Measurements from ENCODE around the gene KRTAP2-1. TPM values are rescaled to one million over a fixed set of nuclear protein-coding genes. Genes with fewer than 3 reads are reported as not detected.
"Not testable (repeated sequence)": the region's sequence is repeated elsewhere in the genome, so short reads cannot be mapped to it uniquely, and the experiment has no call there.

The KRTAP2-1 gene
- total RNA-seq, 5 donors from 2014 or later (not counting 1 experiment from before 2014, with no cell fraction given), result not detected

- Mint-ChIP-seq H3K27me3 (peaks cover 17 to 44% of the 10 kb centered on the region in 2 donors), H3K9me3 (peaks cover 0 to 4% (median 2%) of the 10 kb centered on the region in 3 donors), H3K36me3 (no peaks in the 10 kb centered on the region), H3K4me1 (peaks cover 0 to 2% (median 0%) of the 10 kb centered on the region in 3 donors), H3K27ac (no peak overlapping the region), H3K4me3 (no peak overlapping the region)
- DNase-seq (no peak), ATAC-seq (replicated peaks in 1 of 4) (no peak)
- H3K27ac ChIP-seq (ENCODE audit: low read length), result no peak overlapping the region
- peaks cover 2 to 8% of the 10 kb centered on the region in 2 experiments for H3K27me3 ChIP-seq (replicated peaks in 1 of 2; ENCODE audit: control insufficient read depth in 2 of 2, extremely low read depth in 1 of 2, insufficient read depth in 2 of 2, low read length in 1 of 2)
- ChIA-PET CTCF (no interaction called here), POLR2A (no interaction called here)
- H3K9me3 ChIP-seq, result no peaks in the 10 kb centered on the region
- no peaks in the 10 kb centered on the region for H3K36me3 ChIP-seq (ENCODE audit: control insufficient read depth in 2 of 2, extremely low read depth in 1 of 2, insufficient read depth in 1 of 2, low read length in 1 of 2)
- 89% methylated on average over 5 of the region's 7 CpGs for WGBS (ENCODE audit: insufficient coverage)
- H3K4me1 ChIP-seq (ENCODE audit: control insufficient read depth in 1 of 2, extremely low read depth in 1 of 2, insufficient read depth in 2 of 2, low read length in 2 of 2), result no peaks in the 10 kb centered on the region
- no peak overlapping the region for H3K4me3 ChIP-seq (ENCODE audit: control insufficient read depth in 1 of 2, extremely low read depth in 1 of 2, low read length in 1 of 2)
Measured at GRCh38 chr17:41048441-41048840, 1.3 kb upstream of the KRTAP2-1 start.

GRCh38 chr17:41042953-41043352, 4.2 kb downstream of the KRTAP2-1 start:
- H3K9me3 ChIP-seq, result peaks cover 4% of the 10 kb centered on the region
- Mint-ChIP-seq H3K9me3 (peaks cover 0 to 10% (median 5%) of the 10 kb centered on the region in 3 donors), H3K36me3 (no peaks in the 10 kb centered on the region), H3K4me1 (peaks cover 0 to 2% (median 0%) of the 10 kb centered on the region in 3 donors), H3K27me3 (peaks cover 27 to 31% of the 10 kb centered on the region in 2 donors), H3K27ac (no peak overlapping the region), H3K4me3 (no peak overlapping the region)
- DNase-seq, result no peak
- H3K27ac ChIP-seq (ENCODE audit: low read length), result no peak overlapping the region
- CTCF ChIA-PET, result no interaction called here
- H3K27me3 ChIP-seq (replicated peaks in 1 of 2; ENCODE audit: control insufficient read depth in 2 of 2, extremely low read depth in 1 of 2, insufficient read depth in 2 of 2, low read length in 1 of 2), result peaks cover 0 to 7% of the 10 kb centered on the region in 2 experiments
- POLR2A ChIA-PET, result interaction anchor here in 1 of 2 donors (0.6 kb wide), 1 partner anchor 165 kb away, joined by 3 read pairs; no protein-coding TSS in a partner anchor
- no peak overlapping the region for H3K4me3 ChIP-seq (ENCODE audit: control insufficient read depth in 1 of 2, extremely low read depth in 1 of 2, low read length in 1 of 2)
- no peak for ATAC-seq (replicated peaks in 1 of 4)
- WGBS (ENCODE audit: insufficient coverage), result no CpG with 5 or more reads among the region's 1 CpG
- H3K36me3 ChIP-seq (ENCODE audit: control insufficient read depth in 2 of 2, extremely low read depth in 1 of 2, insufficient read depth in 1 of 2, low read length in 1 of 2), result no peaks in the 10 kb centered on the region
- H3K4me1 ChIP-seq (ENCODE audit: control insufficient read depth in 1 of 2, extremely low read depth in 1 of 2, insufficient read depth in 2 of 2, low read length in 2 of 2), result no peaks in the 10 kb centered on the region

GRCh38 chr17:41040783-41041571, 6.1 kb downstream of the KRTAP2-1 start, which contains the start of gene KRTAP1-1:
KRTAP1-1 (minus strand) TSS chr17:41041450; CDS start chr17:41041397, 53 bp downstream.
- H3K4me3 ChIP-seq (ENCODE audit: control insufficient read depth in 1 of 2, extremely low read depth in 1 of 2, low read length in 1 of 2); POLR2A ChIA-PET; H3K9me3 Mint-ChIP-seq; H3K4me1 ChIP-seq (ENCODE audit: control insufficient read depth in 1 of 2, extremely low read depth in 1 of 2, insufficient read depth in 2 of 2, low read length in 2 of 2); H3K36me3 Mint-ChIP-seq; CTCF ChIA-PET; H3K9me3 ChIP-seq; H3K27ac Mint-ChIP-seq; H3K27ac ChIP-seq (ENCODE audit: low read length); H3K27me3 ChIP-seq (replicated peaks in 1 of 2; ENCODE audit: control insufficient read depth in 2 of 2, extremely low read depth in 1 of 2, insufficient read depth in 2 of 2, low read length in 1 of 2); DNase-seq; ATAC-seq (replicated peaks in 1 of 4); H3K4me3 Mint-ChIP-seq; H3K4me1 Mint-ChIP-seq; H3K36me3 ChIP-seq (ENCODE audit: control insufficient read depth in 2 of 2, extremely low read depth in 1 of 2, insufficient read depth in 1 of 2, low read length in 1 of 2): not testable (repeated sequence)
- WGBS (ENCODE audit: insufficient coverage), result 89% methylated on average over 10 of the region's 14 CpGs
- peaks cover 22 to 23% of the 10 kb centered on the region in 2 donors for H3K27me3 Mint-ChIP-seq

GRCh38 chr17:41037853-41038350, 9.2 kb downstream of the KRTAP2-1 start:
- WGBS (ENCODE audit: insufficient coverage), result 83% methylated on average over 1 of the region's 2 CpGs
- CTCF ChIA-PET, result no interaction called here

GRCh38 chr17:41034346-41034935, 12.7 kb downstream of the KRTAP2-1 start, which contains the start of gene KRTAP1-3:
KRTAP1-3 (minus strand) TSS chr17:41034874; CDS start chr17:41034821, 53 bp downstream.
- H3K36me3 ChIP-seq (ENCODE audit: control insufficient read depth in 2 of 2, extremely low read depth in 1 of 2, insufficient read depth in 1 of 2, low read length in 1 of 2); ATAC-seq (replicated peaks in 1 of 4); POLR2A ChIA-PET: not testable (repeated sequence)

More at GRCh38 chr17:41037853-41038350, 9.2 kb downstream of the KRTAP2-1 start:
- Histone ChIP-seq H3K9me3 (peaks cover 3% of the 10 kb centered on the region), H3K27ac (ENCODE audit: low read length) (no peak overlapping the region), H3K4me1 (ENCODE audit: control insufficient read depth in 1 of 2, extremely low read depth in 1 of 2, insufficient read depth in 2 of 2, low read length in 2 of 2) (no peaks in the 10 kb centered on the region), H3K4me3 (ENCODE audit: control insufficient read depth in 1 of 2, extremely low read depth in 1 of 2, low read length in 1 of 2) (no peak overlapping the region), H3K36me3 (ENCODE audit: control insufficient read depth in 2 of 2, extremely low read depth in 1 of 2, insufficient read depth in 1 of 2, low read length in 1 of 2) (no peaks in the 10 kb centered on the region), H3K27me3 (replicated peaks in 1 of 2; ENCODE audit: control insufficient read depth in 2 of 2, extremely low read depth in 1 of 2, insufficient read depth in 2 of 2, low read length in 1 of 2) (peaks cover 0 to 7% of the 10 kb centered on the region in 2 experiments)
- peaks cover 22 to 25% of the 10 kb centered on the region in 2 donors for H3K27me3 Mint-ChIP-seq
- no peak overlapping the region for H3K4me3 Mint-ChIP-seq
- no peak overlapping the region for H3K27ac Mint-ChIP-seq
- ATAC-seq (replicated peaks in 1 of 4) (no peak), DNase-seq (no peak)
- no peaks in the 10 kb centered on the region for H3K4me1 Mint-ChIP-seq
- POLR2A ChIA-PET, result no interaction called here
- no peaks in the 10 kb centered on the region for H3K36me3 Mint-ChIP-seq
- peaks cover 0 to 6% (median 0%) of the 10 kb centered on the region in 3 donors for H3K9me3 Mint-ChIP-seq

GRCh38 chr17:41029633-41030245, 17.4 kb downstream of the KRTAP2-1 start, which contains the start of gene KRTAP1-4:
KRTAP1-4 (minus strand) TSS chr17:41030195; CDS start chr17:41030078, 117 bp downstream.
- Histone ChIP-seq H3K9me3 (no peaks in the 10 kb centered on the region), H3K4me3 (ENCODE audit: control insufficient read depth in 1 of 2, extremely low read depth in 1 of 2, low read length in 1 of 2) (no peak within 1 kb of the TSS), H3K36me3 (ENCODE audit: control insufficient read depth in 2 of 2, extremely low read depth in 1 of 2, insufficient read depth in 1 of 2, low read length in 1 of 2) (no peaks in the 10 kb centered on the region), H3K27me3 (replicated peaks in 1 of 2; ENCODE audit: control insufficient read depth in 2 of 2, extremely low read depth in 1 of 2, insufficient read depth in 2 of 2, low read length in 1 of 2) (peaks cover 0 to 19% of the 10 kb centered on the region in 2 experiments), H3K4me1 (ENCODE audit: control insufficient read depth in 1 of 2, extremely low read depth in 1 of 2, insufficient read depth in 2 of 2, low read length in 2 of 2) (no peaks in the 10 kb centered on the region), H3K27ac (ENCODE audit: low read length) (no peak within 1 kb of the TSS)
- ATAC-seq (replicated peaks in 1 of 4) (no peak), DNase-seq (no peak)
- H3K4me3 Mint-ChIP-seq, result no peak within 1 kb of the TSS
- no peaks in the 10 kb centered on the region for H3K4me1 Mint-ChIP-seq
- CTCF ChIA-PET, result interaction anchor here (0.6 kb wide), 2 partner anchors 61 to 520 kb away, joined by 3 read pairs; no protein-coding TSS in a partner anchor
- H3K9me3 Mint-ChIP-seq, result no peaks in the 10 kb centered on the region
- POLR2A ChIA-PET, result no interaction called here
- WGBS (ENCODE audit: insufficient coverage), result 68% methylated on average over 12 of the region's 12 CpGs
- H3K36me3 Mint-ChIP-seq, result no peaks in the 10 kb centered on the region
- peaks cover 24 to 36% of the 10 kb centered on the region in 2 donors for H3K27me3 Mint-ChIP-seq
- no peak within 1 kb of the TSS for H3K27ac Mint-ChIP-seq

More at GRCh38 chr17:41034346-41034935, 12.7 kb downstream of the KRTAP2-1 start, which contains the start of gene KRTAP1-3:
- H3K9me3 ChIP-seq; H3K4me1 ChIP-seq (ENCODE audit: control insufficient read depth in 1 of 2, extremely low read depth in 1 of 2, insufficient read depth in 2 of 2, low read length in 2 of 2); H3K27me3 ChIP-seq (replicated peaks in 1 of 2; ENCODE audit: control insufficient read depth in 2 of 2, extremely low read depth in 1 of 2, insufficient read depth in 2 of 2, low read length in 1 of 2); H3K9me3 Mint-ChIP-seq; DNase-seq; H3K4me3 ChIP-seq (ENCODE audit: control insufficient read depth in 1 of 2, extremely low read depth in 1 of 2, low read length in 1 of 2); CTCF ChIA-PET; H3K36me3 Mint-ChIP-seq; H3K4me1 Mint-ChIP-seq; H3K27ac Mint-ChIP-seq; H3K4me3 Mint-ChIP-seq; H3K27ac ChIP-seq (ENCODE audit: low read length): not testable (repeated sequence)
- H3K27me3 Mint-ChIP-seq, result peaks cover 18 to 28% of the 10 kb centered on the region in 2 donors
- 84% methylated on average over 7 of the region's 10 CpGs for WGBS (ENCODE audit: insufficient coverage)
